HG03064 (cell line): ENCODE measurements around the gene LAP3.
"Not testable (repeated sequence)": the region's sequence is repeated elsewhere in the genome, so short reads cannot be mapped to it uniquely, and the experiment has no call there.

ENCODE experiments used
- ATAC-seq: cut with Tn5 transposase; IDR thresholded peaks from one replicate; pipeline ENCODE4 v1.9.1; 2021; ENCODE audit warnings: low read depth; ENCODE audit not compliant: unreplicated experiment

Gene LAP3

DNA sequence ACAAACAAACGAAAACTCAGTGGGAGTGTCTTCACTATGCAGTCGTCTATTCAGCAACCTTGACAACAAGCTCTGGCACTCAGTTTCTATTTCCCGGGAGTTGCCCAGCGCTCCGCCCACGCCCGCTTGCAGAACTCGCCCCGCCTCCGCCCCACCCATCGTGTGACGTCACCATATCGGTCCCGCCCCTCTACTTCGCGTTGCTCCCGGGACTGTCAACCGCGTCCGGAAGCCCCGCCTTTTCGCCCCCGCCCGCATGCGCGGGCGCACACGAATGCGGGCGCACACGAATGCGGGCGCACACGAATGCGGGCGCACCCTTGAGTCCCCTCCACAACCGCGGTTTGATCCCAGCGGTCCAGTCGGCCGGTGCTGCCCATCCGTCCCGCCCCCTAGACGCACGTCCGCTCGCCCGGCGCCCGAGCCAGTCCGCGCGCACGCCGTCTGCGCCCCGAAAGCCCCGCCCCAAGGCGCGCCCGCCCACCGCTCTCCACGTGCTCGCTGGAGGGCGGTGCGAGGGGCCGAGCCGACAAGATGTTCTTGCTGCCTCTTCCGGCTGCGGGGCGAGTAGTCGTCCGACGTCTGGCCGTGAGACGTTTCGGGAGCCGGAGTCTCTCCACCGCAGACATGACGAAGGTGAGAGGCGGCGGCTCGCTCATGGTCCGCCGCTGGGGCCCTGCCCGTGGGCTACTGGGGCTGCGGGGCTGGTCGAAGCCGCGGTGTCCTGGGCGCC lies at the start of gene LAP3:
Gene LAP3 (plus strand): TSS at position 267 of the 733 bp plus-strand sequence. CDS start 268 bp downstream, at position 535.
- peak; percentile 87 for ATAC-seq

- no peak for ATAC-seq
Measured at GRCh38 chr4:17528551-17529165, 48.3 kb upstream of the LAP3 start.

DNA sequence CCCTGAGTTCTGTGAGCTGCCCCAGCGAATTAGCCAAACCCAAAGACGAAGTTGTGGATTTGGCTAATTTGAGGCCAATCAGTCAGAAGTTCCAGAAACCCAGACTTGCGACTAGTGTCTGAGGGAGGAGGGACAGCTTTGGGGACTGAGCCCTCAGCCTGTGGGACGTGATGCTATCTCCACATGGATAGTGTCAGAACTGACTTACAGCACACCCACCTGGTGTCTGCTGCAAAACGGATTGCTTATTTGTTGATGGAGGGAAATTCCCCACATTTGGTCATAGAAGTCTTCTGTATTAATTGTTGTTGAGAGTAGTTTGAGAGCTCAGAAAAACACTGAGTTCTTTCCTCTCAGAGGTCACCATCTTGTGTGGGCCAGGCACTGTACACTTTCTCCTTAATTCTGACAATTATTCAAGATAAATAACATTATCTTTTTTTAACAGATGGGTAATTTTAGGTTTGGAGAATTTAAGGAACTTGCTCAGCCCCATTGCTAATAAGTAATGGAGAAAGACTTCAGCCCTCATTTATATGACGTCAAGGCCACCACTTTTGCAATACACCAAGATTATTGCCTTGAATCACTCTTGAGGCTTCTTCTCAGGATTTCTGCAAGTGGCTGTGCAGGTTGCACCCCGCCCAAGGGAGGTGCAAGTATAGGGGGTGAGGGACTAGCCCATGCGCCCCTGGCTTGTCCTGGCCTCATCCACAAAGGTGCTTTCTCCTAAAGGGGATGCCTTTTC lies 45.3 kb upstream of the LAP3 start:
- no peak for ATAC-seq

DNA sequence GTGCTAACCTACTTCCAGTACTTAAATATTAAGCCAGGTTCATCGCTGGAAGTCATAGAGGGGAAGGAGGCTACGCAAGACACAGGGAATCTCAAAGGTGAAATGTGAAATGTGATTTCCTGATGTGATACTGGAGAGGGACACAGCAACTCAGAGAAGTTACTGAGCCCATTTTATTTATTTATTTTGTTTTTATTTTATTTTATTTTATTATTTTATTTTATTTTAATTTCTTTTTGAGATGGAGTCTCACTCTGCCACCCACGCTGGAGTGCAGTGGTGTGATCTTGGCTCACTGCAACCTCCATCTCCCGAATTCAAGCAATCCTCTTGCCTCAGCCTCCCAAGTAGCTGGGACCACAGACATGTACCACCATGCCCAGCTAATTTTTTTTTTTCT lies 42.3 kb upstream of the LAP3 start:
- no peak for ATAC-seq

DNA sequence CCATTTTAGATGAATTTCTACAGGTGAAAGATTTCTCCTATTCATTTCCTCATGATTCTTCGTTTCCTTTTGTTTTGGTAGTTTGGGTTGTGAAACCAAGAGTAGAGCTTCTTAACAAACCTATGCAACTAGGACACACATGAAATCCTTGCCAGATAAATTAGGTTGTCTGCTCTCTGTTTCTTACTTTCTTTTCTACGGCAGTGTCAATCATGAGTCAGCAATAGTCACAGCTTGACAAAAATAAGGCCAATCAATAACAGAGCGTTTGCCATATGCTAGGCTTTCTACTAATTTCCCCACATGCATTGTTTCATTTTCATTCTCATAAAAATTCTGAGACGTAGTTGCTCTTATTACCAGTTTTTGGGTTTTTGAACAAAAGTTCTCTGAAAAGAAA lies 41.8 kb upstream of the LAP3 start:
- no peak for ATAC-seq

GRCh38 chr4:17535906-17536305 lies 41.1 kb upstream of the LAP3 start:
- no peak for ATAC-seq

- ATAC-seq = not testable (repeated sequence)
Measured at GRCh38 chr4:17537060-17537459, 39.9 kb upstream of the LAP3 start.

- no peak for ATAC-seq
Measured at GRCh38 chr4:17544205-17544604, 32.8 kb upstream of the LAP3 start.

- no peak for ATAC-seq
Measured at GRCh38 chr4:17544831-17545234, 32.2 kb upstream of the LAP3 start.

DNA sequence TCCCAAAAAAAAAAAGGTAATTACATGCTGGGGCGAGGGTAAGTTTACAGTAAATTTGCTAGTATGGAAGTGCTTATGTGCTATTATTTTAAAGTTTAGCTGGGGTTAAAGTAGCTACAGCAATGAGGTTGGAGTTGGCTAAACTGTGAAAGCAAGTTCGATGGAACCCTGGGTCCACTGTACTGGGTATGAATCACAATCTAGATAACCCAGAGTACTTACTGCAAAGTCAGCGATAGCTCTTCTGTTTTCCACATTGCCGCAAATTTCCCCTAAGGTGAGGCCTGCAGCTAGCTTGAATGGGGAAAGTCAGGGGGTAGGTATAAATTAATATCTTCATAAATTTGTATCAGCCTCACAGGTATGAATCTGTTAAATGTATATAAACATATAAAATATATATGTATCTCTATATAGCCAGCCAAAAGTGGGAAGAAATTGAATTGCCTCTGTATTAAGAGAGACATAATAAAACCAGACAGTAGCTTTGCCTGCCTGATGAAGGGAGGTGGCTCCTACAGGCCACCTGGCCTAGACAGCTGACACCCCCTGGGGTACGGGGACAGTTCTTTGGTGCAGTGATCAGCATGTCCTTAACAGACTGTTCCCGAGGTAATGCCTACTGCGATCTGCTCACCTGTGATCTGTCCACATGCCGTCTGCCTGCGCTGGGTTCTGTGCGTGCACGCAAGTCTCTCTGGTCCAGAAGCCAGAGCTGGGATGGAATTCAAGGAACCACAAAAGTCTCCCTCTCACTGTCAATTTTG lies 31.4 kb upstream of the LAP3 start:
- ATAC-seq = no peak

DNA sequence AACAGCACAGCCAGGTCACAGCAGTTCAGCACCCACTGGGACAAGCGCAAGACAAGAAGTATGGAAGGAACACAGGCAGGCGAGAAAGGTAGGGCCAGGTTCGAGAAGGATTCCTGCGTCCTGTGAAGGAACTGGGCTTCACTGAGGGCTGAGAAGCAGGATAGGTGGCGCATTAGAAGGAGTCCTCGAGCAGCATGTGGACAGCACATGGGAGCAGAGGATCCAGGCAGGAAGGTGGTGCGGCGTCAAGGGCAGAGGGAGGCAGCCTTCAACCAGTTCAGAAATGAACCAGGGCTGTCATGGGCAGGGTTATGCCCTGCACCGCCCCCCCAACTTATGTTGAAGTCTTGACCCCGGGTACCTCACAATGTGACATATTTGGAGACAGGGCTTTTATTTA lies 30.8 kb upstream of the LAP3 start:
- ATAC-seq = no peak

DNA sequence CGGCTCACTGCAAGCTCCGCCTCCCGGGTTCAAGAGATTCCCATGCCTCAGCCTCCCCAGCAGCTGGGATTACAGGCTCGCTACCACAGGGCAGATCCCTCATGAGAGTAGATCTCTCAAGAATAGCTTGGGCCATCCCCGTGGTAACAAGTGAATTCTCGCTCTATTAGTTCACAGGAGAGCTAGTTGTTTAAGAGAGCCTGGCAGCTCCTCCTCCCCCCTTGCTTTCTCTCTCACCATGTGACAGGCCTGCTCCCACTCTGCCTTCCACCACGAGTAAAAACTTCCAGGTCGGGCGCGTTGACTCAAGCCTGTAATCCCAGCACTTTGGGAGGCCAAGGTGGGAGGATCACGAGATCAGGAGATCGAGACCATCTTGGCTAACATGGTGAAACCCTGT lies 30.3 kb upstream of the LAP3 start:
- ATAC-seq = no peak

DNA sequence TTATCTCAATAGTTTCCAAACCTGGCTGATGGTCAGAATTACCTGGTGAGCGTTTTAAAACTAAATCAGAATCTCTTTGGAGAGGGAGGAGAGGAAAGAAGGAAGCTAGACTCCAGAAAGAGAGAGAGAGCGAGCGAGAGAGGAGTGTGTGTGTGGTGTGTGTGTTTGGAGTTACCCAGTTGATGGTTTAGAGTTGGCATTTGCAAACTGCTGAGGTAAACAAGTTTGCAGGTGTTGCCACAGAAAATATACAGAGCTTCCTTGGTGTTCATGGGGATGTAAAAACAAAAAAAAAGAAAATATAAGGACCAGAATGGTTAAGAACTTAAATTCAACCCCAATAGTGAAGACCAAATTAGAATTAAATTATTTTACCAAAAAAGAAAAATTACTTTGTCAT lies 26.4 kb upstream of the LAP3 start:
- ATAC-seq = no peak

DNA sequence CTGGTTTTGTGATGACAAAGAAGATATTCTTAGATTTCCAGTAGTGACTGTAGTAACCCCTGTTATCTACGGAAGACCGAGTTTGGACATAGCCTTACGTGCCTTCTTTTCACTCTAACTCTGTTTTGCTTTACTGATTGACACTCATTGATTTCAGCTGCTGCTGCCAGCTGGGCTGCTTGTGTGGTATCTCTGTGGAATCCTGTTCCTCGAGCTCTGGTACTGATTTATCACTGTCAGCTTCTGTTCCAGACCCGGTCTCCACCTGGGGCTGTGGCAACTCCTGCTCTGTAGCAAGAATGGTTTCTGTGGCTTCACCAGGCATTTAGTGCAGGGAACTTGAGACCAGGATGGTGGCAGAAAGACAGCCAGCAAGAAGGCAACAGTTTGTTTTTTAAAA lies 24.6 kb upstream of the LAP3 start:
- ATAC-seq = no peak

GRCh38 chr4:17554568-17554967 lies 22.4 kb upstream of the LAP3 start:
- ATAC-seq = no peak

- no peak for ATAC-seq
Measured at GRCh38 chr4:17556498-17556897, 20.5 kb upstream of the LAP3 start.

DNA sequence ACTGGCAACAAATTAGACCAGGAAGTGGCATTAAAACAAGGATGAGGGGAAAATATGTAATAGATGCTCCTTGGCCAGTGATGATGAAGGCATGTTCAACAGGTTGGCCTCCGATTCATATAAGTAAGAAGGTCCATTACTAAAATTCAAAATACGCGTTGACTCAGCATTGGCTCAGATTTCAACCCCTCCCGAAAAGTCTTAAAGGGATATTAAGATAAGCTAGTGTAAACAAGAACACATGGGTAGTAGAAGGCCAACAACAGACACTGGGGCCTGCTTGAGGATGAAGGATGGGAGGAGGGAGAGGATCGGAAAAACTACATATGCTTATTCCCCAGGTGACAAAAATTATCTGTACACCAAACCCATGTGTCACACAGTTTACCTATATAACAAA lies 19.1 kb upstream of the LAP3 start:
- no peak for ATAC-seq

GRCh38 chr4:17558941-17559708 lies 17.9 kb upstream of the LAP3 start:
- no peak for ATAC-seq

GRCh38 chr4:17559709-17560048 lies 17.3 kb upstream of the LAP3 start:
- no peak for ATAC-seq

GRCh38 chr4:17560065-17560673 lies 16.8 kb upstream of the LAP3 start:
- no peak for ATAC-seq
